Astrocyte of the spinal cord (primary cell): Measurements from ENCODE around the gene BTAF1.
A peak's percentile ranks its signal among the peaks of the same experiment; 100 is the strongest.

Source experiments
- DNase-seq: peaks from one replicate; pipeline ENCODE4 v3.0.0; 2011; ENCODE audit warnings: low read depth, low spot score
- H3K4me3 ChIP-seq: 2 replicates; pipeline ENCODE4 v1.5.1; 2011; ENCODE audit warnings: low read depth, mild to moderate bottlenecking, low read length, moderate library complexity
- CTCF ChIP-seq: IDR thresholded peaks from 2 replicates; pipeline ENCODE4 v1.5.1; 2012; ENCODE audit warnings: low read depth, mild to moderate bottlenecking, low read length, inconsistent platforms
- in situ Hi-C: cut with HindIII; loops from 2 replicates; pipeline ENCODE4 v1.10.0; 2017; ENCODE audit warnings: low sequenced_read_pairs

BTAF1 gene

GRCh38 chr10:91931526-91932190 lies 8.1 kb downstream of the BTAF1 start:
- TF ChIP-seq CTCF: no peak
- DNase-seq: no peak
- H3K4me3 ChIP-seq: no peak overlapping the region
- in situ Hi-C loops: no loop called here

DNA sequence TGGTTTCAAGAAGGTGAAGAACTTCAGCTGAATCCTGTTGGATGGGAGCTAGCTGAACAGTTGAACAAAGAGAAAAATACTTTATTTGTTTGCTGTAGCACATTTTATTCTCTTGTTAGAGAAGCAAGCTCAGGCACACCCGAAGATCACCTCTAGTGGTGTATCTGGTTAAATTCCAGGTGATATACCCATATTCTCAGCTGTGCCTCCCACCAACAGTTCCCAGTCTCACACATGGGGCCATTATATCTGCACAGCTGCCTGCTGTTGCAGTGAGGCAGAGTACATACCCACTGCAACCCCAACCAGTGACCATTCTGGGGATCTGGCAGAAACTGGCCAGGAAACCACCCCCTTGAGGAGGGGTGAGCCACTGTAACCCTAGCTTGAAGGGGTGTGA lies 9.2 kb downstream of the BTAF1 start:
- TF ChIP-seq CTCF: no peak
- in situ Hi-C loops: no loop called here
- no peak for DNase-seq
- H3K4me3 ChIP-seq: no peak overlapping the region

GRCh38 chr10:91935886-91936285 lies 12.3 kb downstream of the BTAF1 start:
- TF ChIP-seq CTCF: no peak
- H3K4me3 ChIP-seq: no peak overlapping the region
- DNase-seq: no peak
- in situ Hi-C loops: no loop called here

- in situ Hi-C loops: no loop called here
- no peak for DNase-seq
- TF ChIP-seq CTCF: no peak
- no peak overlapping the region for H3K4me3 ChIP-seq
Measured at GRCh38 chr10:91939653-91940052, 16.1 kb downstream of the BTAF1 start.

DNA sequence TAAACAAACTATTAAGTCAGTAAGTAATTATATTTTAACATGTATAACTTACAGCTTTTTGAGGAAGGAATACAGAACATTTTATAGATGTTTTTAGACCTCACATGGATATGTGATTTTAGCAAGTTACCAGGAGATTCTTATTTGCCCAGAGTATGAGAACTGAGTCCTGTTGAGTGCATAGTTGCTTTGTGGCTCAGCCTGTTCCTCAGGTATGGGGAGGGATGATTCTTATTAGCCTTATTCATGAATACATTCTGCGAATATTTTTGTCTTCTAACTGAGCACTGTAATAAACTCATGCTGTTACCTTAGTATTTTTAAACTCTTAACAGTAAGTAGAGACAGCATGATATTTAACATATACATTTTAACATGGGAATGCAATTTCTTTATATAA lies 17.9 kb downstream of the BTAF1 start:
- no peak for TF ChIP-seq CTCF
- H3K4me3 ChIP-seq: no peak overlapping the region
- no peak for DNase-seq
- in situ Hi-C loops: no loop called here

GRCh38 chr10:91944880-91945630 lies 21.5 kb downstream of the BTAF1 start:
- H3K4me3 ChIP-seq: no peak overlapping the region
- TF ChIP-seq CTCF: no peak
- DNase-seq: peak; percentile 54
- in situ Hi-C loops: no loop called here
